AG08395 (cell line): ENCODE measurements around the gene ITPRID2.
"Not testable (repeated sequence)": the region's sequence is repeated elsewhere in the genome, so short reads cannot be mapped to it uniquely, and the experiment has no call there.

Experiments used
- DNase-seq: peaks from one replicate; pipeline ENCODE4 v3.0.0; 2012; ENCODE audit warnings: mixed read lengths, low spot score

ITPRID2 gene

GRCh38 chr2:181961167-181961566, 69.6 kb downstream of the ITPRID2 start:
- not testable (repeated sequence) for DNase-seq

GRCh38 chr2:181962142-181962541, 70.6 kb downstream of the ITPRID2 start:
- DNase-seq, result no peak

GRCh38 chr2:181970160-181970794, 78.7 kb downstream of the ITPRID2 start:
- no peak for DNase-seq

- no peak for DNase-seq
These were observed 79.5 kb downstream of the ITPRID2 start for GRCh38 chr2:181971032-181971431.

GRCh38 chr2:181972431-181973170, 81.1 kb downstream of the ITPRID2 start:
- no peak for DNase-seq

- no peak for DNase-seq
These were observed 81.7 kb downstream of the ITPRID2 start for GRCh38 chr2:181973171-181973783.

GRCh38 chr2:181977661-181978350, 86.3 kb downstream of the ITPRID2 start:
- peak; percentile 56 for DNase-seq

- no peak for DNase-seq
These were observed 87.0 kb downstream of the ITPRID2 start for GRCh38 chr2:181978351-181979150.
